G401.6 (cell line): Measurements from ENCODE around the gene AGR2.

ENCODE experiments used
- FAIRE-seq: peaks from 2 replicates; lab custom pipeline; 2012; peaks lifted over from hg19 to GRCh38; lab: Jason Lieb, UNC

Gene AGR2

DNA sequence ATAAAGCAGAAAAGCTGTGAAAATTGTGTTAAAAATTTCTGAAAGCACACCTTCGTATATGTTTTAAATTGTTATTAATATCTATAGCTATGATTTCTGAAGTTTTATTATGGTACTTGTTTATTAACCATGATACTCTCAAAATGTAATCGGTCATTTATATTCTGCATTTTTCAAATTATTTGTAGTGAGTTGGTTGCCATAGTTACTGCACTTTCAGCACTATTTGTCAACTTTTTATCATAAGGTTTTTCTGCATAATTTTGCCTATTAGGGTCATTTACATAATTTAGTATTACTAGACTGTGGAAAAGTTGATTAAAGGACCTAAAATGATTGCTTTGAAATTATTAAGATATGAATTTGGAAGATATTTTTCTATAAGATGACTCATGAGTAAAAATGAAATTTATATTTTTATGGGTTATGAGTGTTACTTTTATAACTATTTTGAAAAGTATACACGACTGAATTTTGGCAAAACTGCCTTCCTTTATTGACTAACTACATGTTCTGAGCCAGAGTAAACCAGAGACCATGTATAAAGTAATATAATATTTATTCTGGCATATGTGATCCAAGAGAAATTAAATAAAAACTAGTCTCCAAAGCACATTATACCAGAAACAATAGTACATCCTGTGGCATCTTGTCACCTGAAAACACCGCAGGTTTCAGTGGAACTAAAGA lies 7.9 kb upstream of the AGR2 start:
- FAIRE-seq, result no peak

DNA sequence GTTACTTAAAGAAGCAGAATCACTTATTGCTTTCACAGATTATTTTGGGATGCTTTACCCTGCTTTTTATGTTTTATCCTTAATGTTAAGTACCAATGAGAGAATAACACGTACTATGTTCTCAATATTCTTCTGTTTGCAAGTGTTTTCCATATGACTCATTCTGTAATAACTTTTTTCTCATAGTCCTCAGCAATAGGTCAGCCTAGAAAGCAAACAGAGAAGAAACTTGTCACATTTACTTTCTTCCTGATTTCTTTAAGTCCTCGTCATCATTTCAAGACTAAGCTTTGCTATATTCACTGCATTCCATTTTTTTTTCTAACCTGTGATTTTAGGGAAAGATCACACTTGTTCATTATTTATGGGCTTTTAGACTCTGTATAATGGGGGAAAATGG lies 6.8 kb upstream of the AGR2 start:
- FAIRE-seq, result no peak

DNA sequence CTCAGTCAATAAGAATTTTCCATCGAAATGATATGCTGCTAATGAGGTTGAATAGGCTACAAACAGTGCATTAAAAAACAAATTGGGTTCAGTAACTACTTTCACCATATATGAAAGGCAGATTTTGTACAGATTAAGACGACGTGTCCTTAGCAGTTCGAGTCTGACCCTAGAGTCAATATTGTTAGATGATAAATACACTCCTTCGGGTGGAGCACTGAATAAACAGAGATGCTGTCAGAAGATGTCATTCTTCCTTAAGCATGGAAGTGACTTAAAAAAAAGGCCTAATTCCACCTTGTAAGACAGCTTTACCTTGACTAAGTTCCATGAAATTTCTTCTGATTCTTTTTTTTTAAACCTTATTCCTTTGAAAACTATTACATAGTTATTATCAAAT lies 5.8 kb upstream of the AGR2 start:
- FAIRE-seq, result no peak

DNA sequence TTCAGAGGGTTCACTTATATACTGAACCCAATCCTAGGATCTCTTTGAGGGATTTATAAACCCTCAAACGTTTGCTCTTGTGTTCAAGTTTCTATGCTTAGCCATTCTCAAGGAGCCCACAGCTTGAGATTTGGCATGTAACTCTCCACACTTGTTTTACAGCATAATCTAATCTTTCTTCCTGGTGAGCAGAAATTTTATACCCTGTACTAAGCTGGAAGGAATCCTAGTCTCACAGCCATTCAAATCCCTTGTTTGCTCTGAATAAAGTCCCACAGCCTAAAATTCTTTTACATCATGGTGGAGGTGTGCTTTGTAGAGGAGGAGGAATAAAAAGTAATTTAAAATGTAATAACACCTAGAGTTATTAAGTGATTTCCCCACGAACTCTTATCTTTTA lies 5.3 kb upstream of the AGR2 start:
- FAIRE-seq, result no peak

DNA sequence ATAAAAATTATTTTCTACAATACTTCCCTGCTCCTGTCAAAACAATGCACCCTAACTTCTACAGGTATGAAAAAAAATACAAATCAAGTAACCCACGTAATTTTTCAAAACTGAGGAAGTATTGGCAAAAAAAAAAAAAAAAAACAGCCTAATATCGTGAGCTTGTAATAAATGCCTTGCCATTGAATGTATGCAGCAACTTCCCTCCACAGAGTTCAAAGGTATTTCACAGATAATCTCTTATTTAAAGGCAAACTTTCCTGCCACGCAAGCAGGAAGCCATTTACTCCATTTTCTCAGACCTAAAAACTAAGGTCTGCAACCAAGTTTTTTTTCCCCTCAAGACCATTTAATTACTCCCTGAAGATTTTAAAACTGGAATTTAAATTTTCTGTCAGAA lies 642 bp upstream of the AGR2 start:
- FAIRE-seq, result no peak

DNA sequence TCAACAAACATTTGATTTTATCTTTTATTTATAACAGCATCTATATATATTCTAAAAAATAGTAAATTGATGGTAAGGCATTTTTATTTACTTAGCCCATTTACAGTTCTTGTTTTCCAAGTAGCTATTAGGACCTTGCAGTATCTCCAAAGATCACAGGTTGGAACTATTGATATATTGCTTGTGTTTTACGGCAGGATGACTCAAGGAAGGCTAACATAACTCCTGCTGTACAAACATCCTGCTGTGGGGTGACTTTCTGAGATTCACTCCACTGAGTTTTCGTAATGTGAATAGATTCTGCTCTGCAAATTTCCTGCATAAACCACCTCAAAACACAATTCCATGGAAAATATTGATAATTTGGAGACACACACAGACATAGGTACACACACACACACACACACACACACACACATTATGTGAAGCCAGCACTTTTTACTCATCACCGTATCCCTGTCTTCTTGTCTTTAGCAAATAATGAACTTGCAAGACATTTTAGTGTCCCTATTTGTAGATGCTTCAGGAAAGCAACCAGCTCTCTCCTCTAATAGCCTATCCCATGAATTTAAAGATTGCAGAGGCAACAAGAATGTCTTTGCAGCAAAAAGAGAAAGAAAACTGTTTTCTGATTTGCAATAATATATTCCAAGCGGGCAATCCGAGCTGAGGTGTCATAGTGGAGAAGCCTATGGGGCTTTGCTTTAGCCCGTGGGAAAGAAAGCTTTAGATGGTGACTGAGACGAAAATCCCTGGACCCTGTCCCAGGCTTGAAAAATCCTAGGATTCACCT lies 722 bp downstream of the AGR2 start:
- no peak for FAIRE-seq

- no peak for FAIRE-seq
These were observed 1.7 kb downstream of the AGR2 start for GRCh38 chr7:16803125-16803524.

DNA sequence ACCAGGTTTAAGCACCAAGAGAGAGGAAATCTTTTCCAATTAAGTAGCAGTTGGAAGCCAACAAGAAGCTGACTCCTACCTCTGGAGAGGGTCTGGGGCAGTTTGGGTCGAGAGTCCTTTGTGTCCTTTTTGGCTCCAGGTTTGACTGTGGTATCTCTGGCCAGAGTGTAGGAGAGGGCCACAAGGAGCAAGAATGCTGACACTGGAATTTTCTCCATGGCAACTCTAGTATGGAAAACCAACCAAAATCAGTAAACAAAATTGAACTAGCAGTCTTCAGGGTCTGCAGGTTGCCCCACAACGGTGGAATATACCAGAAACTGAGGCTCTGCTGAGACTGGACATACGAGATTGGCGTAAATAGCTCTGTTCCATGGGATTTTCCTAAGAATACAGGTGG lies 3.2 kb downstream of the AGR2 start:
- FAIRE-seq, result no peak

- FAIRE-seq, result peak; percentile 70
These were observed 3.7 kb downstream of the AGR2 start for GRCh38 chr7:16801111-16801542.

DNA sequence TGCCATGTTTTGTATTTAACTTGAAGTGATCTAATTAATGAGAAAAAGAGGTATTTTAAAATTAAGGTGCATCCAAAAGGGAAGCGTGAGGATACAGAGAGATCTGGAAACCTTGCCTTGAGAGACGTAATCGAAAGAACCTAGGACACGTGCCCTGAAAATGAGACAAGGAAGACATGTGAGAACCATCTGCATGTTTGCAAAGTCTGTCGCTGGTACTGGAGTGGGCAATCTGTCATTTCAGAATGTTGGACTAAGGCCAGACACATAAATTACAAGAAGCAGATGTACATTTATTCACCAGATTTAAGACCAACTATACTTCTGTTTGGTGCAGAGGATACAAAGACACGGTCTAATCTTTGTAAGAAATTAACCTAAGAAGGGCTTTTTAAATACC lies 9.2 kb downstream of the AGR2 start:
- FAIRE-seq, result no peak

DNA sequence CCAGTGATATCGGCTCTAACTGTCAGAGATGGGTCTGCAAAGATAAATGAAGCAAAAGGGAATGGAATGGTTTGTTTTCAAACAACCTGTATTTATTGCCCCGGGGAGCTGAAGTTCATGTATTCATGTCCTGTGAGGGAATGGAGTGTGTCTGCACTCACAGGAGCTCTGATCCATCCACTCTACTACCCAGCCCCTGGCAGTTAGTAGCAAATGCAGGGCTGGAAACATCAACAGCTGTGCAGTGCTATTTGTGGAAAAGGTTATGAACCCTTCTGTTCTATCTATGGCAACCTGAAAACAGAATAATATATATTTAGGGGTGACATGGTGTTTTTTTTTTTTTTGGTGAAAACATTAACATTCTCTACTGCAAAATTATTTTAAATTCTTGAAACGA lies 9.8 kb downstream of the AGR2 start:
- FAIRE-seq, result no peak

DNA sequence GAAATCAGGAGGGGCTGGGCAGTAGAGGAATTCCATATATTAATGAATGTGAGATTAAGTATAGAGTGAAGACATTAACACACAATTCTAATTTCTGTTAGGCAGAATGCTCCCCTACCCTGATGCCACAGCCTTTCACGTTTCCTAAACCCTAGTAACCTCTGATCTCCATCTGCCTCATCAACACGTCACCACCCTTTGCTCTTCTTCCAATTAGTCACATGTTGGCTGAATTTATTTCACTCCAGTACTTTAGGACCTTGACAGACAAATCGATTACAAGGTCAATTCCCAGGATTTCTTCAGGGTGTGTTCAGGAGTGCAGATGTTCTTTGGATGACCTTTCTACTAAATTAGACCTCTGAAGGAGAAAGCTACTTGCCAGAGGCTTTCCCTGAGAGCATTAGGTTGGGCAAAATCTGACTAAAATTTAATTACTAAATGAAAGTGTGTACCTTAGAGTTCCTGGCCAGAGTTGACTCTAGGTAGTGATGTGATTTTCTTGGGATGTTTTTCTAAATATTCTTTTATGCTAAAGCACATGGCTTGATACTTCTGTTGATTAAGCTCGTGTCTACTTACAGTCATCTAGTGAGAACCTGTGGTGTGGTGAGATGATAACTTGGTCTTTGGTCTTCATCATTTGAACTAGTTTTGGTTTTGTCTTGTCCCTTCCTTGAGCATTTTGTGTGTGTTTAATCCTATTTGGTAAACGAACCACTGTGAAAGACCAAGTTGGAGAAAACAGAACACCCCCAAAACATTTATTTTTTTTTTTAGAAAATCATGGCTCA lies 12.7 kb downstream of the AGR2 start:
- FAIRE-seq, result no peak

DNA sequence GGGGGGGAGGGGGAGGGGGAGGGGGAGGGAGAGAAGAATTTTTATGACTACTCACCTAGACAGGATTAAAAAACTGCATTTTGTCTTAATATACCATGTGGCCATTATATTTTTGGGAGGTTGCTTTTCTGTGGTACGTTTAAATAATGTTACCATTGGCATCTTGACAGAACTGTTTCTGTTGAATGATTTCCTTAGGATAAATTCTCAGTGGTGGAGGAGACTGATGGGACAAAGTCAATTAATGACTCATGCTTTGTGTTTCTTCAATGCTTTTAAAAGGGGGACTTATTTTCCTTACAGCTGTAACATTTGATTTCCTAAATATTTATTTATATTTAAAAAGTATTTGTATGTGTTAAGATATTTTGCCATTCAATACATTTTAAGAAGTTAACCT lies 13.7 kb downstream of the AGR2 start:
- no peak for FAIRE-seq

DNA sequence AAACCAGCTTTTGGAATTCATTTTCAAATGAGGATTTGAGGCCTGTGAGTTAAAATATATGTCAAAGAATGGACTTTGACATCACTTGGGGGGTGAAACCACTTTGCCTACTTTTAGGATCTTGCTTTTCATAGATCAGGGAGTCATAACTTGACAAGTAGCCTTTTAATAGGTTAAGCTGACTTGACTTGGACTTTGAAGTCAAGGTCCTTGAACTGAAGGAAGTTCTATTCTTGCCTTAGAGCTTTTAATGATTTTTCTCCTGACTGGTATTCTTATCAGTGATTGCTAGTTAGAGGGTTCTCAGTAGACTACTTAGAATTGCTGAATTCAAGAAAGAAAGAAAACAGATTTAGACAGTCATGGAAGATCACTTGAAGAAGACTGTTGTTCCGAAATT lies 17.7 kb downstream of the AGR2 start:
- FAIRE-seq, result no peak

- peak; percentile 40 for FAIRE-seq
These were observed 18.5 kb downstream of the AGR2 start for GRCh38 chr7:16786257-16786656.

GRCh38 chr7:16785846-16786245 lies 19.0 kb downstream of the AGR2 start:
- no peak for FAIRE-seq

DNA sequence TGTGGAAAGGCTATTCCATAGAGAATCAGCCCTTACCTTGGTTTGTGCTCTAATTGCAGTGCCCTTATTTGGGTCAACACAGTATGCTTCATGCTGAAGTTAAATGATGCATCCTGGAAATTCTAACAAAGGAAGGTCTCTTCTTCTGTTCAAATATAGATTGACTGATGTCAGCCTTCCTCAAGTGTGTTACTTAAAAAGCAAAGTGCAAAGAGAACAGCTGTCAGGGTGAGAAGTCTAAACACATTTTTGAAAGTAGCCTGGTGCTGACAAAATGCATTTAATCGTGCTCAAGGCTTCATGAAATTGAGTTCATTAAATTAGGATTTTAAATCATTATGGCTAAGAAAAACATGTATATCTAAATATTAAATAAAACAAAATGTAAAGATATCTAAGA lies 19.5 kb downstream of the AGR2 start:
- no peak for FAIRE-seq

DNA sequence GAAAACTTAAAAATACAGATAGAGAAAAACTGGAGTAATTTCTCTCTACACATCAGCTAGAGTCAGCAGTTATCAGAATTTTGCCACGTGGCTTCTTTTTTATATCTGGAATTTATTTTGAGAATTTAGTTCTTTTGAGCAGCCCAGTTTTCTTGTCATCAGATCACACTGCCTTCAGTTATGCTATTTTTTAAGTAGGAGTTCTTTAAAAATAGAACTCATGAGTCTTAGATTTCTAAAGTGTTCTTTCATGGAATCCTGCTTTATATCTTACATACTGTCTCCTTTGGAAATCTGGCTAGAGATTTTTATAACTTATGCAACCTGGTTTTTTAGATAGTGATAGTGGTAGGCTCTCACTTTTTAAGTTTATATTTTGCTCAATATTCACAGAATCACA lies 24.2 kb downstream of the AGR2 start:
- no peak for FAIRE-seq

DNA sequence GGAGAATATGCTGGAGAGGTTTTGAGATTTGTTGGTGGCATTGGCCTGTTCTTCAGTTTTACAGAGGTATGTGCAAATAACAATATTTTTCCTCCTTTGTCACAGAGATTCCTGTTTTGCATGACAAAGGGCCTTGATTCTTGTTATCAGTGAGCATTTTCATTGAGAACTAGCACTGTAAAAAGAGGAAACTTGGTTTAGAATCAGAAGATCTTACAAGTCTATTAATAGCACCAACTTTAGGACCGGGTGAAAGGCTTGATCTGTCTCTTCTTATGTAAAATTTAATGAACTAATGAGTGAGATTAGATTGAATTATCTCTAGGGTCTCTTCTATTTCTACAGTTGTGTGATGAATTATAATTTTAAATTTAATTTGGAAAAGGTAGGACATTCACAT lies 25.7 kb downstream of the AGR2 start:
- FAIRE-seq, result no peak

- no peak for FAIRE-seq
These were observed 26.3 kb downstream of the AGR2 start for GRCh38 chr7:16778476-16778875.

- FAIRE-seq, result no peak
These were observed 28.7 kb downstream of the AGR2 start for GRCh38 chr7:16776053-16776452.

DNA sequence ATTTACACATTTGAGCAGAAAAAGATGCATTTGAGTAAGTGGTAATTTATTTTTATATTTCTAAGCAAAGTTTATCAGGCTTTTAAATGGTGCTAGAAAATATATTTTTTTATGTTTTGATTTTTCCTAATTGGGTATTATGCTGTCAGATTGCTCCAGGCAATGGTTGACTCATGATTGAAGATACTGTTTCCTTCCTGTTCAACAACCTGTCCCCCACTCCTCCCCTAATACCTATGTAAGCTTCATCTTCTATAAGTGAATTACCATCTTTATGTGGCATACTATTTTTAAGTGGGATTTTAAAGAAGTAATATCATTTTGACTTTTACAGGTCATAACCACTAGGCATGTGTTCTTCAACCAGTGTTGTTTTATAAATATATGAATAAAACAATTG lies 29.8 kb downstream of the AGR2 start:
- no peak for FAIRE-seq

- no peak for FAIRE-seq
These were observed 30.5 kb downstream of the AGR2 start for GRCh38 chr7:16774294-16774693.
